WTC11 (cell line): ENCODE data around the gene RNF126. TPM values are rescaled to one million over a fixed set of nuclear protein-coding genes. Genes with fewer than 3 reads are reported as not detected.

ENCODE experiments used
- ATAC-seq: fragments of 200-7000 bp; cut with Tn5 transposase; 2 replicates; pipeline ENCODE4 v1.10.0; 2021; ENCODE audit warnings: mild to moderate bottlenecking, moderate library complexity
- CTCF ChIA-PET: fragments of 300-600 bp; sonication (Branson Sonifier 250); formaldehyde crosslinking; loops from one replicate; lab custom pipeline; 2021; ENCODE audit warnings: antibody characterized with exemption; lab: Charles Lee
- POLR2A ChIA-PET: fragments of 350-600 bp; sonication (Branson Sonifier 250); formaldehyde crosslinking; loops from one replicate; lab custom pipeline; 2021; ENCODE audit warnings: antibody characterized with exemption; lab: Charles Lee
- DNase-seq: peaks from one replicate; pipeline ENCODE4 v3.0.0; 2021; ENCODE audit warnings: low spot score
- H3K27ac Mint-ChIP-seq: 2 replicates; pipeline ENCODE4 v1.8.0; 2021; ENCODE audit warnings: mixed read lengths
- H3K27me3 Mint-ChIP-seq: 2 replicates; pipeline ENCODE4 v1.8.0; 2021; ENCODE audit warnings: low read depth, mild to moderate bottlenecking, moderate library complexity, mixed read lengths
- H3K36me3 Mint-ChIP-seq: 2 replicates; pipeline ENCODE4 v1.8.0; 2021; ENCODE audit warnings: mixed read lengths
- H3K4me1 Mint-ChIP-seq: 2 replicates; pipeline ENCODE4 v1.8.0; 2022; ENCODE audit warnings: mixed read lengths
- H3K4me3 Mint-ChIP-seq: 2 replicates; pipeline ENCODE4 v1.8.0; 2021; ENCODE audit warnings: mild to moderate bottlenecking, moderate library complexity, mixed read lengths
- H3K9me3 Mint-ChIP-seq: 2 replicates; pipeline ENCODE4 v1.8.0; 2021; ENCODE audit warnings: mixed read lengths
- ATF1 ChIP-seq: sonication (generic); formaldehyde crosslinking; IDR thresholded peaks from 2 replicates; pipeline ENCODE4 v1.8.1; 2023; ENCODE audit warnings: mild to moderate bottlenecking, moderate library complexity, missing genetic modification reagents
- CBFB ChIP-seq: sonication (generic); formaldehyde crosslinking; IDR thresholded peaks from 2 replicates; pipeline ENCODE4 v1.8.1; 2022; ENCODE audit warnings: mild to moderate bottlenecking, low read depth, missing genetic modification reagents
- CREB1 ChIP-seq: sonication (generic); formaldehyde crosslinking; IDR thresholded peaks from 2 replicates; pipeline ENCODE4 v1.8.0; 2023; ENCODE audit warnings: mild to moderate bottlenecking, missing genetic modification reagents
- E2F1 ChIP-seq: sonication (generic); formaldehyde crosslinking; IDR thresholded peaks from 2 replicates; pipeline ENCODE4 v1.8.0; 2022; ENCODE audit warnings: mild to moderate bottlenecking, missing genetic modification reagents
- E2F5 ChIP-seq: sonication (generic); formaldehyde crosslinking; IDR thresholded peaks from 2 replicates; pipeline ENCODE4 v1.8.1; 2022; ENCODE audit warnings: mild to moderate bottlenecking, moderate library complexity, missing genetic modification reagents
- ELF4 ChIP-seq: sonication (generic); formaldehyde crosslinking; IDR thresholded peaks from 2 replicates; pipeline ENCODE4 v1.8.1; 2022; ENCODE audit warnings: low read depth, mild to moderate bottlenecking, moderate library complexity, missing genetic modification reagents
- EMX1 ChIP-seq: fragments of 250-450 bp; sonication (Bioruptor Pico); IDR thresholded peaks from 2 replicates; pipeline ENCODE4 v1.8.0; 2021; ENCODE audit warnings: mild to moderate bottlenecking
- ERG ChIP-seq: fragments of 250-450 bp; sonication (Bioruptor Pico); IDR thresholded peaks from 2 replicates; pipeline ENCODE4 v1.8.0; 2021; ENCODE audit warnings: mild to moderate bottlenecking
- GABPB1 ChIP-seq: sonication (generic); formaldehyde crosslinking; IDR thresholded peaks from 2 replicates; pipeline ENCODE4 v1.8.1; 2023; ENCODE audit warnings: mild to moderate bottlenecking, missing genetic modification reagents
- GTF2I ChIP-seq: fragments of 250-450 bp; sonication (Bioruptor Pico); conservative IDR thresholded peaks from 2 replicates; pipeline ENCODE4 v1.4.0; 2021; ENCODE audit warnings: mild to moderate bottlenecking
- HMGA2 ChIP-seq: fragments of 250-450 bp; sonication (Bioruptor Pico); IDR thresholded peaks from 2 replicates; pipeline ENCODE4 v1.4.0; 2021; ENCODE audit warnings: mild to moderate bottlenecking, moderate library complexity
- HMGXB4 ChIP-seq: sonication (generic); formaldehyde crosslinking; IDR thresholded peaks from 2 replicates; pipeline ENCODE4 v1.8.1; 2023; ENCODE audit warnings: mild to moderate bottlenecking, moderate library complexity, missing genetic modification reagents
- MYBL2 ChIP-seq: sonication (generic); formaldehyde crosslinking; IDR thresholded peaks from 2 replicates; pipeline ENCODE4 v1.8.1; 2023; ENCODE audit warnings: mild to moderate bottlenecking, moderate library complexity, missing genetic modification reagents
- NFATC4 ChIP-seq: fragments of 250-450 bp; sonication (Bioruptor Pico); IDR thresholded peaks from 2 replicates; pipeline ENCODE4 v1.9.0; 2021; ENCODE audit warnings: mild to moderate bottlenecking
- NR3C1 ChIP-seq: sonication (generic); formaldehyde crosslinking; conservative IDR thresholded peaks from 2 replicates; pipeline ENCODE4 v1.8.1; 2023; ENCODE audit warnings: low read depth, mild to moderate bottlenecking, missing genetic modification reagents
- OVOL2 ChIP-seq: fragments of 250-450 bp; sonication (Bioruptor Pico); IDR thresholded peaks from 2 replicates; pipeline ENCODE4 v1.9.0; 2021; ENCODE audit warnings: mild to moderate bottlenecking, borderline replicate concordance
- SP1 ChIP-seq: sonication (generic); formaldehyde crosslinking; conservative IDR thresholded peaks from 2 replicates; pipeline ENCODE4 v1.8.1; 2022; ENCODE audit warnings: missing genetic modification reagents
- TCF7 ChIP-seq: sonication (generic); formaldehyde crosslinking; IDR thresholded peaks from 2 replicates; pipeline ENCODE4 v1.8.0; 2022; ENCODE audit warnings: mild to moderate bottlenecking, low read depth, missing genetic modification reagents, moderate library complexity
- ZNF416 ChIP-seq: fragments of 250-450 bp; sonication (Bioruptor Pico); IDR thresholded peaks from 2 replicates; pipeline ENCODE4 v1.9.0; 2021; ENCODE audit warnings: mild to moderate bottlenecking, inconsistent platforms
- total RNA-seq: library from RNA; stranded (reverse); gene quantifications from 3 replicates; pipeline ENCODE4 v1.2.3, GENCODE V29; 2021
- TF ChIP-seq, protein P1 (sequence below): fragments of 250-450 bp; sonication (Bioruptor Pico); IDR thresholded peaks from 2 replicates; pipeline ENCODE4 v1.9.0; 2021; ENCODE audit warnings: mild to moderate bottlenecking
- TF ChIP-seq, protein P2 (sequence below): fragments of 200-600 bp; IDR thresholded peaks from 2 replicates; pipeline ENCODE4 v1.8.0; 2022; ENCODE audit warnings: antibody characterized with exemption
- TF ChIP-seq, protein P3 (sequence below): sonication (generic); formaldehyde crosslinking; IDR thresholded peaks from 2 replicates; pipeline ENCODE4 v1.8.1; 2022; ENCODE audit warnings: low read depth, missing genetic modification reagents, borderline replicate concordance

Gene RNF126
- total RNA-seq, 1 experiment from 2014 or later: 84.4 TPM

DNA sequence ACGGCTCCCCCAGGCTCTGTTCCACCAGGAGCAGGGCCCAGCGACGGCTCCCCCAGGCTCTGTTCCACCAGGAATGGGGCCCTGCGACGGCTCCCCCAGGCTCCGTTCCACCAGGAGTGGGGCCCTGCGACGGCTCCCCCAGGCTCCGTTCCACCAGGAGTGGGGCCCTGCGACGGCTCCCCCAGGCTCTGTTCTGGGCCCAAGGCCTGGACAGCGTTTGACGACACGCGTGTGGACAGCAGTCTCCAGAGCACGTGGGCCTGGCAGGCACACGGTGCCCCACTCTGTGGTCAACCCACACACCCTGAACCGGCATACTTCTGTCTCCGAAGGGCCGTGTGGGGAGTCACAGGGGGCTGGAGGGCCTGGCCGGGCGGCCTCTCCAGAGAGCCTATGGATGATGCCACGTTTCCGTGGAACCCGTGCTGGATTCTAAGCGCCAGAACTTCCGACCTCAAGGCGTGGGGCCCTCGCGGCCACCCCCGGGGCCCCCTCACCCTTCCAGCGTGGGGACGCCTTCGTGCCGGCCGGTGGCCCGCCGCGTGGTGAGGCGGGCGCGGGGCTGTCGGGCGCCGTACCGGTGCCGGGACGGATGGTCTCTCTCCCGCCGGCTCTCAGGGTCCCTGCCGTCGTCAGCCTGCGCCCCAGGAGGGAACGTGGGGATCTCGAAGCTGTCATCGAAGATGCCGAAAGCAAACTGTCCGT is 11.7 kb downstream of the RNF126 start (continued):
- no peak for TF ChIP-seq CBFB
- no peak for TF ChIP-seq HMGXB4 (CRISPR knock-in tag)
- no peak for TF ChIP-seq SP1 (CRISPR knock-in tag)
- TF ChIP-seq ATF1: no peak
- TF ChIP-seq GABPB1 (CRISPR knock-in tag): no peak
- no peak for TF ChIP-seq ERG (CRISPR knock-in tag)

DNA sequence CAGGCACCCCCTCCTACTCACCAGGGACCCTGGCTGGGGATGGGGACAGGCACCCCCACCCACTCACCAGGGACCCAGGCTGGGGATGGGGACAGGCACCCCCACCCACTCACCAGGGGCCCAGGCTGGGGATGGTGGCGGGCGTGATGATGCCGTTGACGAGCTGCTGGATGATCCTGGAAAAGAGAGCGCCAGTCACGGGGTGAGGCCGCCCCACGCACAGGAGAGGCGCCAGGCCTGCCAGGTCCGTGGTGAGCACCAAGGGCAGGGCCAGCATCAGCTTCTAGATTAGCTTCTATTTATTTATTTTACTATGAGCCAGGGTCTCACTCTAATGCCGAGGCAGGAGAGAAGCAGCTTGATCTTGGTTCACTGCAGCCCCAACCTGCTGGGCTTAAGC is 12.9 kb downstream of the RNF126 start:
- no peak for TF ChIP-seq EMX1 (CRISPR knock-in tag)
- TF ChIP-seq CREB1 (CRISPR knock-in tag): no peak
- no peak for TF ChIP-seq NFATC4 (CRISPR knock-in tag)
- TF ChIP-seq, protein P1, sequence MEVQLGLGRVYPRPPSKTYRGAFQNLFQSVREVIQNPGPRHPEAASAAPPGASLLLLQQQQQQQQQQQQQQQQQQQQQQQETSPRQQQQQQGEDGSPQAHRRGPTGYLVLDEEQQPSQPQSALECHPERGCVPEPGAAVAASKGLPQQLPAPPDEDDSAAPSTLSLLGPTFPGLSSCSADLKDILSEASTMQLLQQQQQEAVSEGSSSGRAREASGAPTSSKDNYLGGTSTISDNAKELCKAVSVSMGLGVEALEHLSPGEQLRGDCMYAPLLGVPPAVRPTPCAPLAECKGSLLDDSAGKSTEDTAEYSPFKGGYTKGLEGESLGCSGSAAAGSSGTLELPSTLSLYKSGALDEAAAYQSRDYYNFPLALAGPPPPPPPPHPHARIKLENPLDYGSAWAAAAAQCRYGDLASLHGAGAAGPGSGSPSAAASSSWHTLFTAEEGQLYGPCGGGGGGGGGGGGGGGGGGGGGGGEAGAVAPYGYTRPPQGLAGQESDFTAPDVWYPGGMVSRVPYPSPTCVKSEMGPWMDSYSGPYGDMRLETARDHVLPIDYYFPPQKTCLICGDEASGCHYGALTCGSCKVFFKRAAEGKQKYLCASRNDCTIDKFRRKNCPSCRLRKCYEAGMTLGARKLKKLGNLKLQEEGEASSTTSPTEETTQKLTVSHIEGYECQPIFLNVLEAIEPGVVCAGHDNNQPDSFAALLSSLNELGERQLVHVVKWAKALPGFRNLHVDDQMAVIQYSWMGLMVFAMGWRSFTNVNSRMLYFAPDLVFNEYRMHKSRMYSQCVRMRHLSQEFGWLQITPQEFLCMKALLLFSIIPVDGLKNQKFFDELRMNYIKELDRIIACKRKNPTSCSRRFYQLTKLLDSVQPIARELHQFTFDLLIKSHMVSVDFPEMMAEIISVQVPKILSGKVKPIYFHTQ (CRISPR knock-in tag): no peak
- TF ChIP-seq OVOL2: no peak
- no peak for TF ChIP-seq HMGA2
- TF ChIP-seq ZNF416 (CRISPR knock-in tag): no peak
- no peak for TF ChIP-seq MYBL2 (CRISPR knock-in tag)
- no peak for TF ChIP-seq TCF7 (CRISPR knock-in tag)
- TF ChIP-seq ELF4 (CRISPR knock-in tag): no peak
- DNase-seq (no peak), ATAC-seq (no peak)
- ChIA-PET CTCF (interaction anchor here (0.7 kb wide), 1 partner anchor 395 kb away, joined by 5 read pairs; no protein-coding TSS in a partner anchor), POLR2A (interaction anchor here (0.6 kb wide), 1 partner anchor 9 kb away, joined by 3 read pairs; no protein-coding TSS in a partner anchor)
- Mint-ChIP-seq H3K4me3 (no peak overlapping the region), H3K27ac (no peak overlapping the region), H3K36me3 (no peaks in the 10 kb centered on the region), H3K9me3 (no peaks in the 10 kb centered on the region), H3K27me3 (no peaks in the 10 kb centered on the region), H3K4me1 (no peaks in the 10 kb centered on the region)

- TF ChIP-seq, protein P2, sequence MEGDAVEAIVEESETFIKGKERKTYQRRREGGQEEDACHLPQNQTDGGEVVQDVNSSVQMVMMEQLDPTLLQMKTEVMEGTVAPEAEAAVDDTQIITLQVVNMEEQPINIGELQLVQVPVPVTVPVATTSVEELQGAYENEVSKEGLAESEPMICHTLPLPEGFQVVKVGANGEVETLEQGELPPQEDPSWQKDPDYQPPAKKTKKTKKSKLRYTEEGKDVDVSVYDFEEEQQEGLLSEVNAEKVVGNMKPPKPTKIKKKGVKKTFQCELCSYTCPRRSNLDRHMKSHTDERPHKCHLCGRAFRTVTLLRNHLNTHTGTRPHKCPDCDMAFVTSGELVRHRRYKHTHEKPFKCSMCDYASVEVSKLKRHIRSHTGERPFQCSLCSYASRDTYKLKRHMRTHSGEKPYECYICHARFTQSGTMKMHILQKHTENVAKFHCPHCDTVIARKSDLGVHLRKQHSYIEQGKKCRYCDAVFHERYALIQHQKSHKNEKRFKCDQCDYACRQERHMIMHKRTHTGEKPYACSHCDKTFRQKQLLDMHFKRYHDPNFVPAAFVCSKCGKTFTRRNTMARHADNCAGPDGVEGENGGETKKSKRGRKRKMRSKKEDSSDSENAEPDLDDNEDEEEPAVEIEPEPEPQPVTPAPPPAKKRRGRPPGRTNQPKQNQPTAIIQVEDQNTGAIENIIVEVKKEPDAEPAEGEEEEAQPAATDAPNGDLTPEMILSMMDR: no peak
- TF ChIP-seq, protein P3, sequence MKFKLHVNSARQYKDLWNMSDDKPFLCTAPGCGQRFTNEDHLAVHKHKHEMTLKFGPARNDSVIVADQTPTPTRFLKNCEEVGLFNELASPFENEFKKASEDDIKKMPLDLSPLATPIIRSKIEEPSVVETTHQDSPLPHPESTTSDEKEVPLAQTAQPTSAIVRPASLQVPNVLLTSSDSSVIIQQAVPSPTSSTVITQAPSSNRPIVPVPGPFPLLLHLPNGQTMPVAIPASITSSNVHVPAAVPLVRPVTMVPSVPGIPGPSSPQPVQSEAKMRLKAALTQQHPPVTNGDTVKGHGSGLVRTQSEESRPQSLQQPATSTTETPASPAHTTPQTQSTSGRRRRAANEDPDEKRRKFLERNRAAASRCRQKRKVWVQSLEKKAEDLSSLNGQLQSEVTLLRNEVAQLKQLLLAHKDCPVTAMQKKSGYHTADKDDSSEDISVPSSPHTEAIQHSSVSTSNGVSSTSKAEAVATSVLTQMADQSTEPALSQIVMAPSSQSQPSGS (CRISPR knock-in tag): no peak
- TF ChIP-seq E2F5: no peak
- TF ChIP-seq E2F1 (CRISPR knock-in tag): no peak
- TF ChIP-seq ATF1: no peak
- TF ChIP-seq GTF2I (CRISPR knock-in tag): no peak
- no peak for TF ChIP-seq NR3C1 (CRISPR knock-in tag)
- TF ChIP-seq, all 79 proteins: peak for 0
- no peaks in the 10 kb centered on the region for H3K9me3 Mint-ChIP-seq
- H3K27me3 Mint-ChIP-seq: no peaks in the 10 kb centered on the region
- ATAC-seq (no peak), DNase-seq (no peak)
- POLR2A ChIA-PET: no interaction called here
- H3K36me3 Mint-ChIP-seq: no peaks in the 10 kb centered on the region; the same call in 1 of the 2 replicates
- no peaks in the 10 kb centered on the region for H3K4me1 Mint-ChIP-seq
- H3K4me3 Mint-ChIP-seq: no peak overlapping the region
- no peak overlapping the region for H3K27ac Mint-ChIP-seq
- CTCF ChIA-PET: no interaction called here
Observed at GRCh38 chr19:648904-649801, 13.9 kb downstream of the RNF126 start.
